Measurements from ENCODE around the gene RBM4.
"Not testable (repeated sequence)": the region's sequence is repeated elsewhere in the genome, so short reads cannot be mapped to it uniquely, and the experiment has no call there.

Gene RBM4

DNA sequence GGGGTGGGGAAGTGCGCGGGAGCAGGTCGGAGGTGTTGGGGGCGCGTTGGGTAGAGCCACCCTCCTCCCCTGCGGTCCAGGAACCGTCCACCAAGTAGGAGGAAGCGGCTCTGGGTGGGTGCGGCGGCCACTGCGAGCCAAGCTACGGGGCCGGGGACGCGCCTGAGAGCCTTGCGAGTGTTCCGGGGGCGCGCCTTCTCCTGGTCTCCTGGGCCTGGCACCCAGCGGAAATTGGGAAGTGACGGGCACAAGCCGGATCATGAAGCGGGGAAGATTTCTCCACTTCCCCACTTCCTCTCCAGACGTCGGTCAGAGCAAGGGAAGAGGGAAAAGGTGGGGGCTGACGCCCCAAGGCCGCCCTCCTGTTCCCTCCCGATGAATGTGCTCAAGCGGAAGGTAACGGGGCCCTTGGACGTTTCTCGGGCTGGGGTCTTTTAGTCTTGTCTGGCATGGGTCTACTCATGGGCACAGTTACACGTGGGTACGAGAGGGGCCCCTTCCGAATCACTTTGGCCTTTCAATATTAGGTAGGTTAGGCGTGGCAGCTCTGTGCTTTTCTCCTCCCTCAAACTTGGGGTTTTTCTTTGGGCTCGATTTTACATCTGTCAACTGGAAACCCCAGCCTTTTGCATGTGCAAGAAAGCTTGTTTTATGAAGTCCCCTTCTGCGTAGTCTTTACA, 21.2 kb upstream of the RBM4 start:
- DNase-seq (ENCODE audit: low spot score): no peak

GRCh38 chr11:66619080-66619554, 19.4 kb upstream of the RBM4 start:
- DNase-seq (ENCODE audit: low spot score): no peak

DNA sequence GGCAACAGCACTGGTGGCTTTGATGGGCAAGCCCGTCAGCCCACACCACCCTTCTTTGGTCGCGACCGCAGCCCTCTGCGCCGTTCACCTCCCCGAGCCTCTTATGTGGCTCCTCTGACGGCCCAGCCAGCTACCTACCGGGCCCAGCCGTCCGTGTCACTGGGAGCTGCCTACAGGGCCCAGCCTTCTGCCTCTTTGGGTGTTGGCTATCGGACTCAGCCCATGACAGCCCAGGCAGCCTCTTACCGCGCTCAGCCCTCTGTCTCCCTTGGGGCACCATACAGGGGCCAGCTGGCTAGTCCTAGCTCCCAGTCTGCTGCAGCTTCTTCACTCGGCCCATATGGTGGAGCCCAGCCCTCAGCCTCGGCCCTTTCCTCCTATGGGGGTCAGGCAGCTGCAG, 14.1 kb upstream of the RBM4 start:
- no peak for DNase-seq (ENCODE audit: low spot score)

- no peak for DNase-seq (ENCODE audit: low spot score)
Observed at GRCh38 chr11:66625041-66625751, 13.3 kb upstream of the RBM4 start.

- no peak for DNase-seq (ENCODE audit: low spot score)
Observed at GRCh38 chr11:66625752-66626149, 12.8 kb upstream of the RBM4 start.

DNA sequence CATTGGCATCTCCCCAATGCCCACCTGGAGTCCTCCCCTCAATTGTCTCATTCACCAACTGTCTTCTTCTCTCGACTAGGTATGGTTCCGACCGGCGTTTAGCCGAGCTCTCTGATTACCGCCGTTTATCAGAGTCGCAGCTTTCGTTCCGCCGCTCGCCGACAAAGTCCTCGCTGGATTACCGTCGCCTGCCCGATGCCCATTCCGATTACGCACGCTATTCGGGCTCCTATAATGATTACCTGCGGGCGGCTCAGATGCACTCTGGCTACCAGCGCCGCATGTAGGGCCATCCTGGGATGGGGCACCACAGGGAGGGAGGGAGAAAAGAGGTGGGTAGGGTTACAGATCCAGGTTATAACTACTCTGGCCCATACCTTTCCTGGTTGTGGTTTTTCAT, 12.1 kb upstream of the RBM4 start:
- no peak for DNase-seq (ENCODE audit: low spot score)

- DNase-seq (ENCODE audit: low spot score): no peak
Observed at GRCh38 chr11:66626926-66627325, 11.6 kb upstream of the RBM4 start.

GRCh38 chr11:66628061-66628603, 10.4 kb upstream of the RBM4 start:
- no peak for DNase-seq (ENCODE audit: low spot score)

DNA sequence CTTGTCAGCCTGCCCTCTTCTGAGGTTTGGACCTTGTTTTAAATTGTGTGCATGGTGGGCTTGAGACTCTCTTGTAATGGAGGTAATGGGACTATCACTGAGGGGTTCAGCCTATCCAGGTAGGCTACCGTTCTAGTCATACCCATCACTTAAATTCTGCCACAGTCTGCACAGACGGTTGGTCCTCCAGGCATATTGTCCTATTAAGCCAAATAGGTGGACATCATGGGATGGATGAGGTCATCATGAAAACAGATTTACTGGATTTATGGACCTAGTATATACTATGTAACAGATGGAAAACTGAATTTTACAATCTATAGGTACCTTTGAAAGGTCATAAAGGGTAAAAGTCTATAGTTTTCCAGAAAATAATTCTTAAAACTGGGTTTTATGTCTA, 9.1 kb upstream of the RBM4 start:
- DNase-seq (ENCODE audit: low spot score): no peak

DNA sequence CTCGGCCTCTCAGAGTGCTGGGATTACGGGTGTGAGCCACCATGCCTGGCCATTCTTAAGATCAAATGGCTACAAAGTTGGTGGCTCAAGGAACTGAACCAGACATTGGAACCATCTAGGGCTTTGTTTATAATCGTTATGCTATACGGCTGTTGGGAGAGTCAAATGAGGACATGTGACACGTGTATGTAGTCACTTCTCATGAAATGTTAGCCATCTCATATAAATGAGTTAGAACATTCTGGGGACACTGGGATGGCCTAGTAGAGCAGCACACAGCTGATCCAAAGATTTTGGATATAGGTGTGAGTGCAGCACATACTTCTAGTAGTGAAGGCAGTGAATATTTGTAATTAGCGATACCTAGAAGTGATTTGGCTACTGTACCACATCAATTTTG, 6.6 kb upstream of the RBM4 start:
- no peak for DNase-seq (ENCODE audit: low spot score)

DNA sequence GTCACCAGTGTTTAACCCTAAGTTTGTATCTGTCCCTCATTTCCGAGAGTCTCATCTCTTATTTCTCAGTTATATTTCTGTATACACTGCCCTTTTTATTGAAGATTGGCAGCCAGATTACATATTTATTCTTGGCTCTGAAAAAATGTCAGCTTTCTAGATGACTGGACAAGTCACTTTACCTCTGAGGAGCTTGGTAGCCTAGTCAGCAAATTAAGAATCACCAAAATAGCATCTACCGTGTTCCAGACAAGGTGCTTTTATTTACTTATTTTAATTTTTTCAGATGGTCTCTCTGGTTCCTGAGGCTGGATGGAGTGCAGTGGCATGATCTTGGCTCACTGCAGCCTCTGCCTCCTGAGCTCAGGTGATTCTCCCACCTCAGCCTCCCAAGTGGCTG, 5.6 kb upstream of the RBM4 start:
- no peak for DNase-seq (ENCODE audit: low spot score)

DNA sequence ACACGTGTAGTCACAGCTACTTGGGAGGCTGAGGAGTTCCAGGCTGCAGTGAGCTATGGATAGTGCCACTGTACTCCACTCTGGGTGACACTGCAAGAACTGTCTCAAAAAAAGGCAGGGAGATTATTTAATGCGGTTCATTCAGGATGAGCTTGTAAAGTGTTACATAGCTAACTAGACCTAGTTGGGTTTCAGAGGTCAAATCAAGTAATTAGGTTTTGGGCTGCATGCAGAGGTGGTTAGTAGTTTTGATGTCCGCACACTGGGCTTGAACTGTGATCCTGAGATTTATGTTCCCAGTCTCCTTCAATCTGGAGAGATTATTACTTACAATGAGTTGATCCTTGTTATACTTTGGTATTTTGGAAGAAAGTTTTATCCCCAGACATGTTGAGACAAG, 2.1 kb upstream of the RBM4 start:
- DNase-seq (ENCODE audit: low spot score): no peak

- DNase-seq (ENCODE audit: low spot score): no peak
Observed at GRCh38 chr11:66637557-66638176, 836 bp upstream of the RBM4 start.

- DNase-seq (ENCODE audit: low spot score): no peak
Observed at GRCh38 chr11:66639066-66639813, 737 bp downstream of the RBM4 start.

DNA sequence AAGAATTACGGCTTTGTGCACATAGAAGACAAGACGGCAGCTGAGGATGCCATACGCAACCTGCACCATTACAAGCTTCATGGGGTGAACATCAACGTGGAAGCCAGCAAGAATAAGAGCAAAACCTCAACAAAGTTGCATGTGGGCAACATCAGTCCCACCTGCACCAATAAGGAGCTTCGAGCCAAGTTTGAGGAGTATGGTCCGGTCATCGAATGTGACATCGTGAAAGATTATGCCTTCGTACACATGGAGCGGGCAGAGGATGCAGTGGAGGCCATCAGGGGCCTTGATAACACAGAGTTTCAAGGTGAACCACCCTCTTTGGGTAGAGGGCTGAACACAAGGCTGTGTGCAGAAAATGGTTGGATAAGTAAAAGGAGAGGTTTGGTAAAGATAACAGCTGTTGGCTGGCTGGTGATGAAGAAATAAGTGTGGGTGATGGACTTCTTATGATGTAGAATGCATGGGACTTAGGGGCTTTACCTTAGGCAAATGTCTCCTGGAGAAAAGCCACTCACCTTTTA, 1.4 kb downstream of the RBM4 start:
- DNase-seq (ENCODE audit: low spot score): not testable (repeated sequence)

GRCh38 chr11:66641834-66642233, 3.3 kb downstream of the RBM4 start:
- no peak for DNase-seq (ENCODE audit: low spot score)

- DNase-seq (ENCODE audit: low spot score): no peak
Observed at GRCh38 chr11:66643745-66644437, 5.4 kb downstream of the RBM4 start.

GRCh38 chr11:66646828-66647227, 8.3 kb downstream of the RBM4 start:
- no peak for DNase-seq (ENCODE audit: low spot score)

DNA sequence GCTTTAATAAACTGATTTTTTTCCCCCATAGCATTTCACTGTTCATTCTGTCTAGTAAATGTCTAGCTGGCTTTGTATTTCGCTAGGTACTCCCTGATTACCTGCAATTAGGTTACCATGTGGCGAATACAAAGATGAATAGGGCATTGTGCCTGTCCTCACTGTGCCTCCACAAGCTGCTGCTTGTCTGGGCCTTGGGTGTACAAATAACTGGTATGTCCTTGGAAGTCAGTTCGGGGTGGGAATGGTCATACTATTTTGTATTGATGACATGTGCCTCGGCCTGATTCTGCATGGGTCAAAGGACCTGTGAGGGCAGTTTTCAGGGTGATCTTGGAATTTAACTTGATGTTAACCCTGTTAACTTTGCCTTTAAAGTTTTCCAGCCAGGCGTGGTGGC, 11.4 kb downstream of the RBM4 start:
- no peak for DNase-seq (ENCODE audit: low spot score)

- DNase-seq (ENCODE audit: low spot score): no peak
Observed at GRCh38 chr11:66651016-66651415, 12.5 kb downstream of the RBM4 start.

DNA sequence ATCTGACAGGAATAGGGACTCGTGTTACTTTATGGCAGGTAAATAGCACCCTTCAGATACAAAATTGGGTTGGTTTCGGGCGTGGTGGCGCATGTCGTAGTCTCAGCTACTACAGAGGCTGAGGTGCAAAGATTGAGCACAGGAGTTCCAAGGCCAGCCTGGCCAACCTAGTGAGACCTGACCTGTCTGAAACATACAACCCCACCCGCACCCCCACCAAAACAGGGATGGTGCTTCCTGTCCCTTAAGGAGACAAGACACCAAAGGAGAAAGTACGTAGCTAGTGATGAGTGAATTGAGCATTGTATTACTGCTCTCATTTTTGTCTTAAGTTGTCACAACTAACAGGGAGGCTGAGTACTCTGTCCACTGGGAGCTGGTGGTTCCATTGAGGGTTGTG, 14.1 kb downstream of the RBM4 start:
- no peak for DNase-seq (ENCODE audit: low spot score)
